ENCODE data around the gene AICDA. TPM values are rescaled to one million over a fixed set of nuclear protein-coding genes. Genes with fewer than 3 reads are reported as not detected.

Gene AICDA
- total and polyA plus RNA-seq, 2 of the 13 experiments (the other 11 are each of a cell fraction or from before 2014, with no cell fraction given) = not detected

DNA sequence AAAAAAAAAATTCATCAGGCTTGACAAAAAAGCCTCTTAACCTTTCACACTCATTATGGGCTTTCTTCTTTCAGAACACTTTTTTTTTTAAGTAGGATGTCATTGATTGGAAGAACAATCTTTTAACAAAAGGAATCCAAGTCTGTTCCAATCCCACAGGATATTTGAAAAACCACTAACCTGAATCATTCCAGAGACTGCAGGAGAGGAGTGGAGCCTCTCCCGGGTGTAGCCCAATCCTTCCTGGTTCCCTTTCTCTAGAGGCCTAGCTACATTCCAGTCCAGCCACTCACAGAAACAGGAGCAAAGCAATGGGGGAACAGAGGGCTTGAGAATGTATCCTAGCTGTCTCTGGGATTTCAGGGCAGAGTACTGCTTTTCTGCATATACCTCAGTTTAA lies 45.7 kb upstream of the AICDA start:
- Histone ChIP-seq H3K79me2 (ENCODE audit: insufficient read depth, low read length) (no peaks in the 10 kb centered on the region), H2AFZ (ENCODE audit: low read length) (no peak overlapping the region), H3K4me3 (replicated peaks in 1 of 3; ENCODE audit: insufficient read depth in 1 of 3, low read depth in 2 of 3, low read length in 3 of 3) (no peak overlapping the region), H3K36me3 (replicated peaks in 1 of 2; ENCODE audit: control insufficient read depth in 1 of 2, insufficient read depth in 2 of 2, low read length in 2 of 2) (no peaks in the 10 kb centered on the region), H3K9me3 (ENCODE audit: low read length) (no peaks in the 10 kb centered on the region), H3K27me3 (ENCODE audit: control insufficient read depth in 1 of 2, insufficient read depth in 2 of 2, low read length in 2 of 2) (peaks cover 0 to 3% of the 10 kb centered on the region in 2 experiments; a peak in 2 of 5 replicates), H3K4me2 (ENCODE audit: low read depth, low read length) (no peak overlapping the region), H3K4me1 (ENCODE audit: insufficient read depth, low read length) (no peaks in the 10 kb centered on the region), H4K20me1 (ENCODE audit: insufficient read depth, low read length) (no peaks in the 10 kb centered on the region), H3K27ac (ENCODE audit: extremely low read length, insufficient read depth, low read length) (no peak overlapping the region), H3K9ac (ENCODE audit: insufficient read depth, low read depth, low read length) (no peak overlapping the region)
- intact Hi-C loops (cut with micrococcal nuclease; ENCODE audit: unreplicated experiment) = no loop called here
- DNase-seq (ENCODE audit: low spot score) = no peak
- ATAC-seq = no peak
- ChIA-PET POLR2A (no interaction called here), CTCF (ENCODE audit: low intra/inter-chr PET ratio, low total read pairs) (no interaction called here)
- no peak for FAIRE-seq
- in situ Hi-C loops (cut with HindIII; ENCODE audit: extremely low pct_ligation_motif_present, low pct_unique_long_range_greater_than_20kb) = no loop called here
- 0% methylated on average over 1 of the region's 1 CpG for WGBS (ENCODE audit: low lambda C conversion rate)
- BruUV-seq (replicated peaks) = no TSS peak
- TF ChIP-seq, protein P1, sequence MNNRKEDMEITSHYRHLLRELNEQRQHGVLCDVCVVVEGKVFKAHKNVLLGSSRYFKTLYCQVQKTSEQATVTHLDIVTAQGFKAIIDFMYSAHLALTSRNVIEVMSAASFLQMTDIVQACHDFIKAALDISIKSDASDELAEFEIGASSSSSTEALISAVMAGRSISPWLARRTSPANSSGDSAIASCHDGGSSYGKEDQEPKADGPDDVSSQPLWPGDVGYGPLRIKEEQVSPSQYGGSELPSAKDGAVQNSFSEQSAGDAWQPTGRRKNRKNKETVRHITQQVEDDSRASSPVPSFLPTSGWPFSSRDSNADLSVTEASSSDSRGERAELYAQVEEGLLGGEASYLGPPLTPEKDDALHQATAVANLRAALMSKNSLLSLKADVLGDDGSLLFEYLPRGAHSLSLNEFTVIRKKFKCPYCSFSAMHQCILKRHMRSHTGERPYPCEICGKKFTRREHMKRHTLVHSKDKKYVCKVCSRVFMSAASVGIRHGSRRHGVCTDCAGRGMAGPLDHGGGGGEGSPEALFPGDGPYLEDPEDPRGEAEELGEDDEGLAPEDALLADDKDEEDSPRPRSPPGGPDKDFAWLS (CRISPR knock-in tag; IDR thresholded peaks at IDR 0.05; ENCODE audit: borderline replicate concordance) = no peak
- TF ChIP-seq SRSF1 (optimal IDR thresholded peaks at IDR 0.05; ENCODE audit: low read depth, low read length) (no peak), ATF7-NPFF (CRISPR knock-in tag; IDR thresholded peaks at IDR 0.05; ENCODE audit: low read depth) (no peak), SMARCC2 (IDR thresholded peaks at IDR 0.05) (no peak), CCDC6 (CRISPR knock-in tag; IDR thresholded peaks at IDR 0.05) (no peak), KLF6 (CRISPR knock-in tag; IDR thresholded peaks at IDR 0.05) (no peak), ASH2L (IDR thresholded peaks at IDR 0.05; ENCODE audit: insufficient read length, low read depth, low read length) (no peak), SMAD9 (CRISPR knock-in tag; IDR thresholded peaks at IDR 0.05) (no peak), CBX1 (IDR thresholded peaks at IDR 0.05; ENCODE audit: low read depth) (no peak), THAP11 (CRISPR knock-in tag; IDR thresholded peaks at IDR 0.05) (no peak)
- TF ChIP-seq, protein P2, sequence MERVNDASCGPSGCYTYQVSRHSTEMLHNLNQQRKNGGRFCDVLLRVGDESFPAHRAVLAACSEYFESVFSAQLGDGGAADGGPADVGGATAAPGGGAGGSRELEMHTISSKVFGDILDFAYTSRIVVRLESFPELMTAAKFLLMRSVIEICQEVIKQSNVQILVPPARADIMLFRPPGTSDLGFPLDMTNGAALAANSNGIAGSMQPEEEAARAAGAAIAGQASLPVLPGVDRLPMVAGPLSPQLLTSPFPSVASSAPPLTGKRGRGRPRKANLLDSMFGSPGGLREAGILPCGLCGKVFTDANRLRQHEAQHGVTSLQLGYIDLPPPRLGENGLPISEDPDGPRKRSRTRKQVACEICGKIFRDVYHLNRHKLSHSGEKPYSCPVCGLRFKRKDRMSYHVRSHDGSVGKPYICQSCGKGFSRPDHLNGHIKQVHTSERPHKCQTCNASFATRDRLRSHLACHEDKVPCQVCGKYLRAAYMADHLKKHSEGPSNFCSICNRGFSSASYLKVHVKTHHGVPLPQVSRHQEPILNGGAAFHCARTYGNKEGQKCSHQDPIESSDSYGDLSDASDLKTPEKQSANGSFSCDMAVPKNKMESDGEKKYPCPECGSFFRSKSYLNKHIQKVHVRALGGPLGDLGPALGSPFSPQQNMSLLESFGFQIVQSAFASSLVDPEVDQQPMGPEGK (CRISPR knock-in tag; IDR thresholded peaks at IDR 0.05) = no peak
- TF ChIP-seq, protein P3, sequence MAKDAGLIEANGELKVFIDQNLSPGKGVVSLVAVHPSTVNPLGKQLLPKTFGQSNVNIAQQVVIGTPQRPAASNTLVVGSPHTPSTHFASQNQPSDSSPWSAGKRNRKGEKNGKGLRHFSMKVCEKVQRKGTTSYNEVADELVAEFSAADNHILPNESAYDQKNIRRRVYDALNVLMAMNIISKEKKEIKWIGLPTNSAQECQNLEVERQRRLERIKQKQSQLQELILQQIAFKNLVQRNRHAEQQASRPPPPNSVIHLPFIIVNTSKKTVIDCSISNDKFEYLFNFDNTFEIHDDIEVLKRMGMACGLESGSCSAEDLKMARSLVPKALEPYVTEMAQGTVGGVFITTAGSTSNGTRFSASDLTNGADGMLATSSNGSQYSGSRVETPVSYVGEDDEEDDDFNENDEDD (CRISPR knock-in tag; IDR thresholded peaks at IDR 0.05; ENCODE audit: borderline replicate concordance) = no peak
- TF ChIP-seq, protein P4, sequence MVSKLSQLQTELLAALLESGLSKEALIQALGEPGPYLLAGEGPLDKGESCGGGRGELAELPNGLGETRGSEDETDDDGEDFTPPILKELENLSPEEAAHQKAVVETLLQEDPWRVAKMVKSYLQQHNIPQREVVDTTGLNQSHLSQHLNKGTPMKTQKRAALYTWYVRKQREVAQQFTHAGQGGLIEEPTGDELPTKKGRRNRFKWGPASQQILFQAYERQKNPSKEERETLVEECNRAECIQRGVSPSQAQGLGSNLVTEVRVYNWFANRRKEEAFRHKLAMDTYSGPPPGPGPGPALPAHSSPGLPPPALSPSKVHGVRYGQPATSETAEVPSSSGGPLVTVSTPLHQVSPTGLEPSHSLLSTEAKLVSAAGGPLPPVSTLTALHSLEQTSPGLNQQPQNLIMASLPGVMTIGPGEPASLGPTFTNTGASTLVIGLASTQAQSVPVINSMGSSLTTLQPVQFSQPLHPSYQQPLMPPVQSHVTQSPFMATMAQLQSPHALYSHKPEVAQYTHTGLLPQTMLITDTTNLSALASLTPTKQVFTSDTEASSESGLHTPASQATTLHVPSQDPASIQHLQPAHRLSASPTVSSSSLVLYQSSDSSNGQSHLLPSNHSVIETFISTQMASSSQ (IDR thresholded peaks at IDR 0.05; ENCODE audit: low read depth) = no peak
- TF ChIP-seq, protein P4 (CRISPR knock-in tag; IDR thresholded peaks at IDR 0.05; ENCODE audit: borderline replicate concordance) = no peak
